LNCaP clone FGC (cell line): ENCODE measurements around the gene MAPK12.
A peak's percentile ranks its signal among the peaks of the same experiment; 100 is the strongest.

Experiments used
- DNase-seq: peaks from one replicate; pipeline ENCODE4 v3.0.0-alpha.2; 2011; ENCODE audit warnings: low read depth
- H3K4me3 ChIP-seq: 2 replicates; pipeline ENCODE4 v1.5.1; 2011; ENCODE audit warnings: mild to moderate bottlenecking, low read depth, low read length, control low read depth
- TF ChIP-seq, protein P1 (sequence below): IDR thresholded peaks from 2 replicates; pipeline ENCODE4 v1.5.1; 2012; ENCODE audit warnings: mild to moderate bottlenecking; ENCODE audit not compliant: control insufficient read depth, insufficient read depth; ENCODE audit errors: extremely low read depth

MAPK12 gene

DNA sequence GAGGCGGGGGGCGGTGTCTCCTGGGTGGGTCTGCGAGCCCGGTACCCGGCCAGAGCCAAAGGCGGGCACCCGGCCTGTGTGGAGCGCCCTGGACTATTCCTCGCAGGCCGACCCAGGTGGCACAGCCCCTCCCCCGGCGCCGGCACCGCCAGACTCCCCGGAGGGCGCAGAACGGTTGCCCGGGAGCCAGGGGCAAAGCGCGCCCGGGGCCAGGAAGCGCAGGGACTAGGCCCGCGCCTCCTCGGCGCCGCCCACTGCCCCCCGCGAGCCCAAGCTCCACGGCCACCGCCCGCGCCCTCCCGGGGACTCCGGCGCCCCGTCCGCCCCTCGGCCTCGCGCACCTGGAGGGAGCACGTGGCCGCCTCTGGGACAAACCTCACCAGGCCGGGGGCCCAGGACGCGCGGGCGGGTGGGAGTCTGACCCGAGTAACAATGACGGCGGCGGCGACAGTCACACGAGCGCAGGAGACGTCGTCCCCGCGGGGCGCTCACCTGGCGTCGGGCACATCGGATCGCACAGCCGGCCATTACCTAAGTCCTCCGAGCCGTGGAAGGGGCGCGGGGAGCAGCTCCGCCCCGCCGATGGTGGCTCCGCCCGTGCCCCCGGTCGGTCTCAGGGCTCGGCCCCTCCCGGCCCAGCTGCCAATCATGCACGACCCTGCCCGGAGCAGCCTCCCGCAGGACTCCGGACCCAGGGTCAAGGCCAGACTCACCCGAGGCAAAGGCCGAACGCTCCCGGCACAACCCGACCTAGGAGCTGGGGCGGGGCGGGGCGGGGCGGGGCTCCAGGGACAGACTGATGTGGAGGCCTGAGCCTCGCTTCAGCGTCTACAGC, 38.5 kb upstream of the MAPK12 start:
- H3K4me3 ChIP-seq = no peak overlapping the region
- no peak for DNase-seq
- TF ChIP-seq, protein P1, sequence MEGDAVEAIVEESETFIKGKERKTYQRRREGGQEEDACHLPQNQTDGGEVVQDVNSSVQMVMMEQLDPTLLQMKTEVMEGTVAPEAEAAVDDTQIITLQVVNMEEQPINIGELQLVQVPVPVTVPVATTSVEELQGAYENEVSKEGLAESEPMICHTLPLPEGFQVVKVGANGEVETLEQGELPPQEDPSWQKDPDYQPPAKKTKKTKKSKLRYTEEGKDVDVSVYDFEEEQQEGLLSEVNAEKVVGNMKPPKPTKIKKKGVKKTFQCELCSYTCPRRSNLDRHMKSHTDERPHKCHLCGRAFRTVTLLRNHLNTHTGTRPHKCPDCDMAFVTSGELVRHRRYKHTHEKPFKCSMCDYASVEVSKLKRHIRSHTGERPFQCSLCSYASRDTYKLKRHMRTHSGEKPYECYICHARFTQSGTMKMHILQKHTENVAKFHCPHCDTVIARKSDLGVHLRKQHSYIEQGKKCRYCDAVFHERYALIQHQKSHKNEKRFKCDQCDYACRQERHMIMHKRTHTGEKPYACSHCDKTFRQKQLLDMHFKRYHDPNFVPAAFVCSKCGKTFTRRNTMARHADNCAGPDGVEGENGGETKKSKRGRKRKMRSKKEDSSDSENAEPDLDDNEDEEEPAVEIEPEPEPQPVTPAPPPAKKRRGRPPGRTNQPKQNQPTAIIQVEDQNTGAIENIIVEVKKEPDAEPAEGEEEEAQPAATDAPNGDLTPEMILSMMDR = no peak

- no peak overlapping the region for H3K4me3 ChIP-seq
- no peak for DNase-seq
- TF ChIP-seq, protein P1 = no peak
Observed at GRCh38 chr22:50298937-50299784, 37.7 kb upstream of the MAPK12 start.

GRCh38 chr22:50298266-50298637, 36.8 kb upstream of the MAPK12 start:
- no peak for DNase-seq
- no peak overlapping the region for H3K4me3 ChIP-seq
- TF ChIP-seq, protein P1 = no peak

DNA sequence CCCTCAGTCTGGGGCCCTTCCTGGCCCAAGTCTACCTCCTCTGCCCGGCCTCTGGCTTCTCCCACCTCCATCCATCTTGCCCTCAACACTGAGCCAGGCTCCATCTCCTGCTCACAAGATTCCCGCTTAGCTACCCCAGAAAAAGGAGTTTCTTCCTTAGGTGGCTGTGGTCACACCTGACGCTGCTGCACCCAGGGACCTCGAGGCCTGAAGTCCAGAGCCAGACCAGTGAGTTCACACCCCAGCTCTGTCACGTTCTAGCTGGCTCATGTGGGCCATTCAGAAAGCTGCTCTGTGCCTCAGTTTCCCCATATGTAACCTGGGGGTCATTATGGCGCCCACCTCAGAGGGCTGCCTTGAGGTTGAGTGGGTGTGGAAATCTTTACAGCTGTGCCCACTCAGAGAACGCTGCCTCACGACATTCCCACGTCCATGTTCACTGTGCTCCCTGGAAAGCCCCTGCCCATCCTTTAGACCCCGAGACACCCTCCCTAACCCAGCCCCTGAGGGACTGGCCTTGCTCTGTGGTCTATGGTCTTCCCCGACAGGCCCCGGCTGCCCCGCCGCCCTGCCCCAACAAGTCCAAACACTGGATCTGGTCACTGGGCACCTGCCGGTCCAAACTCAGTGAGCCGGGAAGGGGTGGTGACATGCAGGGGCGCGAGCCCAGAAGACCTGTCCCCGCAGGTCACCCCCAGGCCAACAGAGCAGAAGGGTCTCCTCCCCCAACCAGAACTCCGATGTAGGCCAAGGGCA, 36.2 kb upstream of the MAPK12 start:
- H3K4me3 ChIP-seq = no peak overlapping the region
- TF ChIP-seq, protein P1 = no peak
- no peak for DNase-seq

- TF ChIP-seq, protein P1 = no peak
- H3K4me3 ChIP-seq = no peak overlapping the region
- no peak for DNase-seq
Observed at GRCh38 chr22:50296658-50297490, 35.4 kb upstream of the MAPK12 start.

DNA sequence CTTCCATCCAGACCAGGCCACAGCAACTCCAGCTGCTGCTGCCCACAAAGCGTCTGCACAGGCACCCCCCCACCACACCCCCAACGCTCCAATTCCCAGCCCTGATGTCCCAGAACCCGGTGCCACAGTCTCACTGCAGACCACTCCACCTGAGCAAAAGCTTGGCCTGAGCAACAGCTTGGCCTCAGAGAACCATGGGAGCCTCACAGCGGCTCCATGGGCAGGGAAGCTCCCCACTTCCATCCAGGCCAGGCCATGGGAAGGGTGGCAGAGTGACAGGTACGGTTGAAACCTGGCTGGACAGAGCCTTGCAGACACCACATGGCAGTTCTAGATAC, 32.8 kb upstream of the MAPK12 start:
- H3K4me3 ChIP-seq = peak overlapping the region; percentile 15
- no peak for DNase-seq
- TF ChIP-seq, protein P1 = no peak
